Activated CD4-positive, alpha-beta T cell treated with anti-CD3 and anti-CD28 coated beads for 36 hours (primary cell): ENCODE results near the gene SH3RF2. TPM values are rescaled to one million over a fixed set of nuclear protein-coding genes. Genes with fewer than 3 reads are reported as not detected.
"Not testable (repeated sequence)": the region's sequence is repeated elsewhere in the genome, so short reads cannot be mapped to it uniquely, and the experiment has no call there.

Experiments
- ATAC-seq: fragments of 200-7000 bp; cut with Tn5 transposase; one replicate; pipeline ENCODE4 v1.10.0; 2021; ENCODE audit warnings: mild to moderate bottlenecking, moderate library complexity
- CTCF ChIA-PET: fragments of 350-600 bp; sonication (Branson Sonifier 250); formaldehyde crosslinking; loops from one replicate; lab custom pipeline; 2021; ENCODE audit warnings: antibody characterized with exemption; lab: Charles Lee
- POLR2A ChIA-PET: fragments of 350-600 bp; sonication (Branson Sonifier 250); formaldehyde crosslinking; loops from one replicate; lab custom pipeline; 2021; ENCODE audit warnings: antibody characterized with exemption, inconsistent platforms; lab: Charles Lee
- DNase-seq: peaks from one replicate; pipeline ENCODE4 v3.0.0-alpha.2; 2020
- H3K27ac Mint-ChIP-seq: one replicate; pipeline ENCODE4 v1.8.0; 2021; ENCODE audit warnings: mixed read lengths
- H3K27me3 Mint-ChIP-seq: one replicate; pipeline ENCODE4 v1.8.0; 2021; ENCODE audit warnings: mixed read lengths
- H3K36me3 Mint-ChIP-seq: one replicate; pipeline ENCODE4 v1.8.0; 2021; ENCODE audit warnings: low read depth, mixed read lengths
- H3K4me1 Mint-ChIP-seq: one replicate; pipeline ENCODE4 v1.8.0; 2021; ENCODE audit warnings: mixed read lengths
- H3K4me3 Mint-ChIP-seq: one replicate; pipeline ENCODE4 v1.8.0; 2021; ENCODE audit warnings: mild to moderate bottlenecking, moderate library complexity, mixed read lengths
- H3K9me3 Mint-ChIP-seq: one replicate; pipeline ENCODE4 v1.8.0; 2021; ENCODE audit warnings: low read depth, mixed read lengths
- intact Hi-C, 2 experiments: fragments of 100-400 bp; cut with DNase I in 1 of 2; cut with micrococcal nuclease in 1 of 2; formaldehyde crosslinking; loops; one replicate each; pipeline versions ENCODE4 v1.14.2 to v1.15.1; 2022 to 2024; cut with DNase I, micrococcal nuclease
- total RNA-seq, 2 experiments: library from RNA; stranded (reverse); gene quantifications; one replicate each; pipeline ENCODE4 v1.2.3, GENCODE V29; 2021

SH3RF2 gene
- total RNA-seq, 2 experiments from 2014 or later, result 0.43 to 0.63 TPM

GRCh38 chr5:145990170-145990569, 53.8 kb downstream of the SH3RF2 start:
- Mint-ChIP-seq H3K4me3 (no peak overlapping the region), H3K9me3 (peaks cover 9% of the 10 kb centered on the region), H3K4me1 (no peaks in the 10 kb centered on the region), H3K36me3 (no peaks in the 10 kb centered on the region), H3K27me3 (peaks cover 5% of the 10 kb centered on the region), H3K27ac (no peak overlapping the region)
- ChIA-PET POLR2A (no interaction called here), CTCF (no interaction called here)
- intact Hi-C loops, result no loop called here
- DNase-seq (no peak), ATAC-seq (no peak)

- intact Hi-C loops, result no loop called here
- Mint-ChIP-seq H3K36me3 (no peaks in the 10 kb centered on the region), H3K27ac (no peak overlapping the region), H3K4me3 (no peak overlapping the region), H3K9me3 (peaks cover 9% of the 10 kb centered on the region), H3K27me3 (peaks cover 5% of the 10 kb centered on the region), H3K4me1 (no peaks in the 10 kb centered on the region)
- CTCF ChIA-PET, result no interaction called here
- POLR2A ChIA-PET, result no interaction called here
- ATAC-seq (no peak), DNase-seq (no peak)
These were observed 54.7 kb downstream of the SH3RF2 start for GRCh38 chr5:145991044-145991575.

GRCh38 chr5:145993538-145993937, 57.2 kb downstream of the SH3RF2 start:
- H3K4me3 Mint-ChIP-seq, H3K9me3 Mint-ChIP-seq, H3K27me3 Mint-ChIP-seq, H3K27ac Mint-ChIP-seq, intact Hi-C loops, POLR2A ChIA-PET, DNase-seq, ATAC-seq, H3K4me1 Mint-ChIP-seq, H3K36me3 Mint-ChIP-seq: not testable (repeated sequence)
- CTCF ChIA-PET, result interaction anchor here (0.7 kb wide), 1 partner anchor 78 kb away, joined by 4 read pairs; no protein-coding TSS in a partner anchor

- DNase-seq, result no peak
- intact Hi-C loops, result no loop called here
These were observed 59.8 kb downstream of the SH3RF2 start for GRCh38 chr5:145996135-145996534.

GRCh38 chr5:145999208-145999607, 62.8 kb downstream of the SH3RF2 start:
- peaks cover 6% of the 10 kb centered on the region for H3K27me3 Mint-ChIP-seq
- H3K9me3 Mint-ChIP-seq, result peaks cover 2% of the 10 kb centered on the region
- no peaks in the 10 kb centered on the region for H3K36me3 Mint-ChIP-seq
- DNase-seq, result no peak
- H3K4me1 Mint-ChIP-seq, result peaks cover 7% of the 10 kb centered on the region
- ChIA-PET POLR2A (interaction anchor here (0.9 to 1.3 kb wide), 3 partner anchors 23 to 58 kb away, joined by 3 to 5 read pairs (median 3); no protein-coding TSS in a partner anchor), CTCF (interaction anchor here (0.6 to 1.6 kb wide), 3 partner anchors 58 to 983 kb away, joined by 3 to 4 read pairs (median 3); no protein-coding TSS in a partner anchor)
- H3K27ac Mint-ChIP-seq, result no peak overlapping the region
- peak; percentile 69 for ATAC-seq
- intact Hi-C loops, result no loop called here
- H3K4me3 Mint-ChIP-seq, result no peak overlapping the region

More at GRCh38 chr5:145996135-145996534, 59.8 kb downstream of the SH3RF2 start:
- H3K4me3 Mint-ChIP-seq, result no peak overlapping the region
- no peak for ATAC-seq
- CTCF ChIA-PET, result no interaction called here
- no peaks in the 10 kb centered on the region for H3K36me3 Mint-ChIP-seq
- peaks cover 9% of the 10 kb centered on the region for H3K9me3 Mint-ChIP-seq
- peaks cover 7% of the 10 kb centered on the region for H3K4me1 Mint-ChIP-seq
- POLR2A ChIA-PET, result no interaction called here
- peaks cover 4% of the 10 kb centered on the region for H3K27me3 Mint-ChIP-seq
- no peak overlapping the region for H3K27ac Mint-ChIP-seq

- no peaks in the 10 kb centered on the region for H3K9me3 Mint-ChIP-seq
- ChIA-PET CTCF (no interaction called here), POLR2A (no interaction called here)
- ATAC-seq (no peak), DNase-seq (no peak)
- H3K27me3 Mint-ChIP-seq, result peaks cover 6% of the 10 kb centered on the region
- intact Hi-C loops, result no loop called here
- no peak overlapping the region for H3K27ac Mint-ChIP-seq
- H3K36me3 Mint-ChIP-seq, result no peaks in the 10 kb centered on the region
- no peak overlapping the region for H3K4me3 Mint-ChIP-seq
- H3K4me1 Mint-ChIP-seq, result peaks cover 7% of the 10 kb centered on the region
These were observed 63.7 kb downstream of the SH3RF2 start for GRCh38 chr5:146000072-146000471.

GRCh38 chr5:146001544-146002190, 65.3 kb downstream of the SH3RF2 start:
- POLR2A ChIA-PET, result interaction anchor here (0.6 to 0.7 kb wide), 2 partner anchors 55 to 140 kb away, joined by 3 to 6 read pairs; no protein-coding TSS in a partner anchor
- no peak overlapping the region for H3K4me3 Mint-ChIP-seq
- no peak overlapping the region for H3K27ac Mint-ChIP-seq
- no peak for DNase-seq
- CTCF ChIA-PET, result no interaction called here
- ATAC-seq, result no peak
- no peaks in the 10 kb centered on the region for H3K36me3 Mint-ChIP-seq
- peaks cover 7% of the 10 kb centered on the region for H3K4me1 Mint-ChIP-seq
- H3K9me3 Mint-ChIP-seq, result no peaks in the 10 kb centered on the region
- intact Hi-C loops, result no loop called here
- H3K27me3 Mint-ChIP-seq, result peaks cover 9% of the 10 kb centered on the region

- no peaks in the 10 kb centered on the region for H3K9me3 Mint-ChIP-seq
- no peak for DNase-seq
- H3K27me3 Mint-ChIP-seq, result peaks cover 9% of the 10 kb centered on the region
- ATAC-seq, result no peak
- H3K4me1 Mint-ChIP-seq, result peaks cover 7% of the 10 kb centered on the region
- H3K27ac Mint-ChIP-seq, result no peak overlapping the region
- ChIA-PET CTCF (no interaction called here), POLR2A (interaction anchor here (0.7 kb wide), 1 partner anchor 56 kb away, joined by 6 read pairs; no protein-coding TSS in a partner anchor)
- no peak overlapping the region for H3K4me3 Mint-ChIP-seq
- H3K36me3 Mint-ChIP-seq, result no peaks in the 10 kb centered on the region
- intact Hi-C loops, result no loop called here
These were observed 66.1 kb downstream of the SH3RF2 start for GRCh38 chr5:146002491-146002890.

GRCh38 chr5:146003852-146004251, 67.5 kb downstream of the SH3RF2 start:
- Mint-ChIP-seq H3K27me3 (peaks cover 7% of the 10 kb centered on the region), H3K4me3 (no peak overlapping the region), H3K9me3 (no peaks in the 10 kb centered on the region), H3K4me1 (peaks cover 7% of the 10 kb centered on the region), H3K27ac (no peak overlapping the region), H3K36me3 (no peaks in the 10 kb centered on the region)
- POLR2A ChIA-PET, result no interaction called here
- DNase-seq (no peak), ATAC-seq (no peak)
- intact Hi-C loops, result no loop called here
- CTCF ChIA-PET, result no interaction called here

- H3K9me3 Mint-ChIP-seq, result no peaks in the 10 kb centered on the region
- POLR2A ChIA-PET, result no interaction called here
- ATAC-seq (no peak), DNase-seq (no peak)
- intact Hi-C loops, result no loop called here
- peaks cover 7% of the 10 kb centered on the region for H3K27me3 Mint-ChIP-seq
- no peaks in the 10 kb centered on the region for H3K4me1 Mint-ChIP-seq
- no peaks in the 10 kb centered on the region for H3K36me3 Mint-ChIP-seq
- no peak overlapping the region for H3K27ac Mint-ChIP-seq
- no peak overlapping the region for H3K4me3 Mint-ChIP-seq
- CTCF ChIA-PET, result interaction anchor here (0.6 kb wide), 1 partner anchor 171 kb away, joined by 3 read pairs; no protein-coding TSS in a partner anchor
These were observed 68.9 kb downstream of the SH3RF2 start for GRCh38 chr5:146005264-146005663.

- H3K27me3 Mint-ChIP-seq, result peaks cover 7% of the 10 kb centered on the region
- H3K36me3 Mint-ChIP-seq, result no peaks in the 10 kb centered on the region
- ChIA-PET CTCF (interaction anchor here (0.6 kb wide), 2 partner anchors 47 to 171 kb away, joined by 3 read pairs; no protein-coding TSS in a partner anchor), POLR2A (no interaction called here)
- no peaks in the 10 kb centered on the region for H3K9me3 Mint-ChIP-seq
- no peaks in the 10 kb centered on the region for H3K4me1 Mint-ChIP-seq
- H3K4me3 Mint-ChIP-seq, result no peak overlapping the region
- H3K27ac Mint-ChIP-seq, result no peak overlapping the region
- intact Hi-C loops, result no loop called here
- ATAC-seq (no peak), DNase-seq (no peak)
These were observed 69.3 kb downstream of the SH3RF2 start for GRCh38 chr5:146005723-146006122.
